H9 (cell line): ENCODE results near the gene CLEC16A. TPM values are rescaled to one million over a fixed set of nuclear protein-coding genes. Genes with fewer than 3 reads are reported as not detected.

ENCODE experiments used
- DNase-seq: peaks from one replicate; pipeline ENCODE4 v3.0.0-alpha.2; 2017
- H2AFZ ChIP-seq: one replicate; pipeline ENCODE4 v1.6.1; 2013; ENCODE audit warnings: mild to moderate bottlenecking, low read length, control low read depth, moderate library complexity
- H2AK5ac ChIP-seq: 2 replicates; pipeline ENCODE4 v1.6.1; 2013; ENCODE audit warnings: low read length, control low read depth, mixed read lengths; ENCODE audit not compliant: insufficient read length
- H2BK120ac ChIP-seq: one replicate; pipeline ENCODE4 v1.6.1; 2013; ENCODE audit warnings: low read depth, mild to moderate bottlenecking, low read length, control low read depth, inconsistent platforms; ENCODE audit not compliant: poor library complexity, severe bottlenecking
- H2BK12ac ChIP-seq: 2 replicates; pipeline ENCODE4 v1.6.1; 2013; ENCODE audit warnings: low read length, control low read depth, mixed read lengths, low read depth; ENCODE audit not compliant: insufficient read length
- H2BK15ac ChIP-seq: 2 replicates; pipeline ENCODE4 v1.6.1; 2013; ENCODE audit warnings: low read depth, low read length, control low read depth
- H2BK20ac ChIP-seq: one replicate; pipeline ENCODE4 v1.6.1; 2013; ENCODE audit warnings: low read depth, mild to moderate bottlenecking, low read length, control low read depth, inconsistent platforms; ENCODE audit not compliant: poor library complexity, severe bottlenecking
- H2BK5ac ChIP-seq: 2 replicates; pipeline ENCODE4 v1.6.1; 2013; ENCODE audit warnings: low read length, control low read depth, mixed read lengths; ENCODE audit not compliant: insufficient read length
- H3K14ac ChIP-seq: 2 replicates; pipeline ENCODE4 v1.6.1; 2013; ENCODE audit warnings: low read length, control low read depth; ENCODE audit not compliant: insufficient read depth
- H3K18ac ChIP-seq: 2 replicates; pipeline ENCODE4 v1.6.1; 2013; ENCODE audit warnings: low read depth, mild to moderate bottlenecking, mixed read lengths, low read length, control low read depth; ENCODE audit not compliant: insufficient read length
- H3K23ac ChIP-seq: 2 replicates; pipeline ENCODE4 v1.6.1; 2013; ENCODE audit warnings: low read length, control low read depth, mixed read lengths, low read depth; ENCODE audit not compliant: insufficient read length
- H3K23me2 ChIP-seq: 2 replicates; pipeline ENCODE4 v1.6.1; 2013; ENCODE audit warnings: low read depth, mild to moderate bottlenecking, mixed read lengths, low read length, control low read depth; ENCODE audit not compliant: insufficient read length, poor library complexity, severe bottlenecking
- H3K27ac ChIP-seq: 2 replicates; pipeline ENCODE4 v1.5.1; 2013; ENCODE audit warnings: low read length, control low read depth, mixed read lengths, low read depth; ENCODE audit not compliant: insufficient read length
- H3K27me3 ChIP-seq: 2 replicates; pipeline ENCODE4 v1.6.1; 2013; ENCODE audit warnings: low read length, control low read depth, inconsistent platforms; ENCODE audit not compliant: insufficient read depth
- H3K4ac ChIP-seq: 2 replicates; pipeline ENCODE4 v1.6.1; 2013; ENCODE audit warnings: low read depth, mild to moderate bottlenecking, control low read depth, inconsistent platforms, low read length, moderate library complexity
- H3K4me1 ChIP-seq: 2 replicates; pipeline ENCODE4 v1.6.1; 2013; ENCODE audit warnings: low read length, control low read depth, inconsistent platforms; ENCODE audit not compliant: insufficient read depth
- H3K4me2 ChIP-seq: 2 replicates; pipeline ENCODE4 v1.6.1; 2013; ENCODE audit warnings: low read length, control low read depth, mixed read lengths; ENCODE audit not compliant: insufficient read length, insufficient read depth
- H3K56ac ChIP-seq: 2 replicates; pipeline ENCODE4 v1.6.1; 2013; ENCODE audit warnings: low read depth, mild to moderate bottlenecking, mixed read lengths, low read length, control low read depth; ENCODE audit not compliant: insufficient read length
- H3K79me1 ChIP-seq: 2 replicates; pipeline ENCODE4 v1.6.1; 2013; ENCODE audit warnings: low read depth, mild to moderate bottlenecking, moderate library complexity, low read length, control low read depth, inconsistent platforms; ENCODE audit not compliant: insufficient read depth, poor library complexity, severe bottlenecking
- H3K79me2 ChIP-seq: 2 replicates; pipeline ENCODE4 v1.6.1; 2013; ENCODE audit warnings: low read length, control low read depth, inconsistent platforms; ENCODE audit not compliant: insufficient read depth
- H3K9ac ChIP-seq: 2 replicates; pipeline ENCODE4 v1.6.1; 2013; ENCODE audit warnings: low read length, control low read depth, mixed read lengths; ENCODE audit not compliant: insufficient read length; ENCODE audit errors: extremely low read depth
- H3K9me3 ChIP-seq: one replicate; pipeline ENCODE4 v1.6.1; 2013; ENCODE audit warnings: low read depth, low read length, inconsistent platforms; ENCODE audit not compliant: control insufficient read depth
- H3T11ph ChIP-seq: one replicate; pipeline ENCODE4 v1.6.1; 2013; ENCODE audit warnings: mild to moderate bottlenecking, low read length, control low read depth, inconsistent platforms
- H4K20me1 ChIP-seq: one replicate; pipeline ENCODE4 v1.6.1; 2013; ENCODE audit not compliant: control insufficient read depth, insufficient read length, insufficient read depth
- H4K5ac ChIP-seq: 2 replicates; pipeline ENCODE4 v1.6.1; 2013; ENCODE audit warnings: low read depth, mild to moderate bottlenecking, mixed read lengths, low read length, control low read depth; ENCODE audit not compliant: insufficient read length
- H4K8ac ChIP-seq: replicated peaks from 2 replicates; pipeline ENCODE4 v1.6.1; 2013; ENCODE audit warnings: low read length, control low read depth, mixed read lengths, low read depth; ENCODE audit not compliant: insufficient read length
- H4K91ac ChIP-seq: 2 replicates; pipeline ENCODE4 v1.6.1; 2013; ENCODE audit warnings: low read depth, mild to moderate bottlenecking, moderate library complexity, mixed read lengths, low read length, control low read depth; ENCODE audit not compliant: insufficient read length
- H3K27ac Mint-ChIP-seq, 3 experiments: 2 replicates in 2 of 3; 3 replicates in 1 of 3; pipeline ENCODE4 v1.8.0; 2020 to 2021; ENCODE audit warnings: mixed read lengths in 3 of 3, mild to moderate bottlenecking in 1 of 3, moderate library complexity in 1 of 3
- H3K27me3 Mint-ChIP-seq: 2 replicates; pipeline ENCODE4 v1.8.0; 2021; ENCODE audit warnings: low read depth, mild to moderate bottlenecking, moderate library complexity, mixed read lengths
- H3K36me3 Mint-ChIP-seq, 3 experiments: 2 replicates in 2 of 3; 3 replicates in 1 of 3; pipeline ENCODE4 v1.8.0; 2020 to 2021; ENCODE audit warnings: low read depth in 3 of 3, mixed read lengths in 3 of 3; ENCODE audit not compliant: insufficient read depth in 1 of 3
- H3K4me1 Mint-ChIP-seq, 2 experiments: 2 replicates each; pipeline ENCODE4 v1.8.0; 2020; ENCODE audit warnings: mixed read lengths in 2 of 2
- H3K4me3 Mint-ChIP-seq, 2 experiments: 2 replicates in 1 of 2; 3 replicates in 1 of 2; pipeline ENCODE4 v1.8.0; 2020 to 2021; ENCODE audit warnings: mild to moderate bottlenecking in 2 of 2, mixed read lengths in 2 of 2, moderate library complexity in 1 of 2
- H3K9me3 Mint-ChIP-seq, 2 experiments: 2 replicates in 1 of 2; 3 replicates in 1 of 2; pipeline ENCODE4 v1.8.0; 2020; ENCODE audit warnings: mild to moderate bottlenecking in 2 of 2, mixed read lengths in 2 of 2, moderate library complexity in 1 of 2
- CTCF ChIP-seq: fragments of 200-600 bp; sonication (generic); conservative IDR thresholded peaks from 3 replicates; pipeline ENCODE4 v1.8.0; 2021; ENCODE audit warnings: antibody characterized with exemption, mild to moderate bottlenecking
- whole genome bisulfite sequencing: extraction: QIAGEN DNeasy Blood & Tissue Kit; methylation state at CpG from one replicate; pipeline ENCODE4 v1.1.7; 2013; ENCODE audit warnings: missing lambda C conversion rate, low lambda C conversion rate, mixed read lengths; ENCODE audit not compliant: insufficient read length; ENCODE audit errors: extremely low coverage; 5-methylcytosine and 5-hydroxymethylcytosine counted together
- total RNA-seq: library from RNA; stranded (reverse); gene quantifications from 2 replicates; pipeline ENCODE4 v1.2.1, GENCODE V29; 2021

Gene CLEC16A
- total RNA-seq, 1 experiment from 2014 or later, result 15.2 TPM

GRCh38 chr16:11091021-11091785 lies 146.8 kb downstream of the CLEC16A start:
- no peak overlapping the region for H2BK20ac ChIP-seq
- Mint-ChIP-seq H3K27ac (no peak overlapping the region), H3K4me1 (peaks cover 9 to 10% of the 10 kb centered on the region in 2 experiments), H3K27me3 (no peaks in the 10 kb centered on the region), H3K36me3 (peaks cover 0 to 3% (median 0%) of the 10 kb centered on the region in 3 experiments; a peak in 1 of 7 replicates), H3K4me3 (no peak overlapping the region), H3K9me3 (no peaks in the 10 kb centered on the region)
- H3K4me2 ChIP-seq, result no peak overlapping the region
- H4K8ac ChIP-seq, result no peak overlapping the region
- no peak overlapping the region for H3K4ac ChIP-seq
- no peaks in the 10 kb centered on the region for H3K23me2 ChIP-seq
- no peak overlapping the region for H2BK120ac ChIP-seq
- H4K91ac ChIP-seq, result no peak overlapping the region
- H2BK5ac ChIP-seq, result no peak overlapping the region
- no peak overlapping the region for H3K18ac ChIP-seq
- no peaks in the 10 kb centered on the region for H3K79me2 ChIP-seq
- H3K9ac ChIP-seq, result no peak overlapping the region
- H3T11ph ChIP-seq, result no peak overlapping the region
- DNase-seq, result no peak
- TF ChIP-seq CTCF, result no peak
- H3K56ac ChIP-seq, result no peak overlapping the region
- no peaks in the 10 kb centered on the region; the same call in 1 of the 2 replicates for H3K4me1 ChIP-seq
- H2BK12ac ChIP-seq, result no peak overlapping the region
- H3K14ac ChIP-seq, result no peak overlapping the region
- H3K27ac ChIP-seq, result no peak overlapping the region
- no peaks in the 10 kb centered on the region for H3K27me3 ChIP-seq
- WGBS, result no CpG with 5 or more reads among the region's 14 CpGs
- H2BK15ac ChIP-seq, result no peak overlapping the region
- H4K20me1 ChIP-seq, result no peaks in the 10 kb centered on the region
- no peaks in the 10 kb centered on the region for H3K79me1 ChIP-seq
- H2AK5ac ChIP-seq, result no peak overlapping the region
- H3K23ac ChIP-seq, result no peak overlapping the region
- H4K5ac ChIP-seq, result no peak overlapping the region
- no peaks in the 10 kb centered on the region for H3K9me3 ChIP-seq
- no peak overlapping the region for H2AFZ ChIP-seq
